Measurements from ENCODE around the gene ERLEC1.

ERLEC1 gene

DNA sequence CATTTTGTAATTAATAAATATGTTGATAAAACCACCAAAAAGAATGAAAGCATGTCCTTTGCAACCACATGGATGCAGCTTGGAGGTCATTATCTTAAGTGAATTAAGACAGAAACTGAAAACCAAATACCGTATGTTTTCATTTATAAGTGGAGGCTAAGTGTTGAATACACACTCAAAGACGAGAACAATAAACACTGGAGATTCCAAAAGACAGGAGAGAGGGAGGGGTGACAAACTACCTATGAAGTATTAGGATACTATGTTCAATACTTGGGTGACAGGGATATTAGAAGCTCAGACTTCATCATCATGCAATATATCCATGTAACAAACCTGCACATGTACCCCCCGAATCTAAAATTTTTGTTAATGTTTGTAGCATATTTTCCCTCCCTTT is 7.0 kb downstream of the ERLEC1 start:
- TF ChIP-seq, protein P1, sequence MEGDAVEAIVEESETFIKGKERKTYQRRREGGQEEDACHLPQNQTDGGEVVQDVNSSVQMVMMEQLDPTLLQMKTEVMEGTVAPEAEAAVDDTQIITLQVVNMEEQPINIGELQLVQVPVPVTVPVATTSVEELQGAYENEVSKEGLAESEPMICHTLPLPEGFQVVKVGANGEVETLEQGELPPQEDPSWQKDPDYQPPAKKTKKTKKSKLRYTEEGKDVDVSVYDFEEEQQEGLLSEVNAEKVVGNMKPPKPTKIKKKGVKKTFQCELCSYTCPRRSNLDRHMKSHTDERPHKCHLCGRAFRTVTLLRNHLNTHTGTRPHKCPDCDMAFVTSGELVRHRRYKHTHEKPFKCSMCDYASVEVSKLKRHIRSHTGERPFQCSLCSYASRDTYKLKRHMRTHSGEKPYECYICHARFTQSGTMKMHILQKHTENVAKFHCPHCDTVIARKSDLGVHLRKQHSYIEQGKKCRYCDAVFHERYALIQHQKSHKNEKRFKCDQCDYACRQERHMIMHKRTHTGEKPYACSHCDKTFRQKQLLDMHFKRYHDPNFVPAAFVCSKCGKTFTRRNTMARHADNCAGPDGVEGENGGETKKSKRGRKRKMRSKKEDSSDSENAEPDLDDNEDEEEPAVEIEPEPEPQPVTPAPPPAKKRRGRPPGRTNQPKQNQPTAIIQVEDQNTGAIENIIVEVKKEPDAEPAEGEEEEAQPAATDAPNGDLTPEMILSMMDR (IDR thresholded peaks at IDR 0.05; ENCODE audit: control insufficient read depth, extremely low read depth, insufficient read depth): no peak
- no peak overlapping the region for H3K4me3 ChIP-seq (ENCODE audit: low read depth, low read length)
- no peak for DNase-seq (ENCODE audit: low read depth)

DNA sequence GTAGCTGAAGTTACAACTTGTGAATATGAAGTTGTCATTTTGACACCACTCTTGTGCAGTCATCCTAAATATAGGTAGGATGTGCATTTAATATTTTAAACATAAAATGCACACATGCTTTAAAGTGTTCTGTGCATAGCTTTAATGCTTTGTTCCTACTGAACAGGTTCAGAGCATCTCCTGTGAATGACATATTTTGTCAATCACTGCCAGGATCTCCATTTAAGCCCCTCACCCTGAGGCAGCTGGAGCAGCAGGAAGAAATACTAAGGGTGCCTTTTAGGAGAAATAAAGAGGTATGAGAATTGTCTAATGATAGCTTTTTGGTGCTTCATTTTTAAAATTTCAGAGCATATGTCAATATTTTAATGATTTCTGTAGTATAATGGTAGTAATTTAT is 14.7 kb downstream of the ERLEC1 start:
- H3K4me3 ChIP-seq (ENCODE audit: low read depth, low read length): no peak overlapping the region
- TF ChIP-seq, protein P1 (IDR thresholded peaks at IDR 0.05; ENCODE audit: control insufficient read depth, extremely low read depth, insufficient read depth): no peak
- no peak for DNase-seq (ENCODE audit: low read depth)

DNA sequence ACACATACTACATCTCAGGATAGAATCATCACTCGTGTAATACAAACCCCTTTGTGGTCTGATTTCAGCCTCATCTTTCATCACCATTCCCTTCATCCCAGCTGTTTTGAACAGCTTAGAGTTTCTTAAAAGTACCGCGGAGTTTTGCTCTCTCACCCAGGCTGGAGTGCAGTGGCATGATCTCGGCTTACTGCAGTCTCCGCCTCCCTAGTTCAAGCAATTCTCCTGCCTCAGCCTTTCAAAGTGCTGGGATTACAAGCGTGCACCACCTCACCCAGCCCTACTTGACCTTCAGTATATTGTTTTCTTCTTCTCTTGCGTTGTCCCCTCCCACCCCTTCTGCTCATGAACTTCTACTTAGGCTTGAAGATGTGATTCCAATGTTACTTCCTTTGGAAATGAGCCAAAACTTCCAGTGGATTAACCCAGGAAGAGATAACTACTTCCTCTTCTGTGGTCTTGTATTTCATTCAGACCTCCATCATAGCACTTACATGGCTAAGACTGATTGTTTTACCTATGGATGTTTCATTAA is 15.8 kb downstream of the ERLEC1 start:
- H3K4me3 ChIP-seq (ENCODE audit: low read depth, low read length): no peak overlapping the region
- no peak for DNase-seq (ENCODE audit: low read depth)
- TF ChIP-seq, protein P1 (IDR thresholded peaks at IDR 0.05; ENCODE audit: control insufficient read depth, extremely low read depth, insufficient read depth): no peak

DNA sequence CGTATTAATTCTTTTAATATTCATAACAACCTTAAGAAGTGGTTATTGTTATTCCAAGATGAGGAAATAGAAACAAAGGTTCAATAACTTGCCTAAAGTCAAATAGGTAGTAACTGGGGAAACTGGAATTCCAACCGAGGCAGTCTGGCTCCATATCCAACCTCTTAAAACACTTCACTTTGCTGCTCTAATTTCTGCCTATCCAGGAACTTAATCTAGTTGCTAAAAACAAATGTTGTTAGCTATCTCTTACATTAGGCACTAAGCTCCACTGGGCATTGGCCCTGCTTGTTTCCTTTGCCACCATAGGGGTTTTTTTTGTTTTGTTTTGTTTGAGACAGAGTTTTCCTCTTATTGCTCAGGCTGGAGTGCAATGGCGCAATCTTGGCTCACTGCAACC is 24.8 kb downstream of the ERLEC1 start:
- DNase-seq (ENCODE audit: low read depth): no peak
- H3K4me3 ChIP-seq (ENCODE audit: low read depth, low read length): no peak overlapping the region
- TF ChIP-seq, protein P1 (IDR thresholded peaks at IDR 0.05; ENCODE audit: control insufficient read depth, extremely low read depth, insufficient read depth): no peak

DNA sequence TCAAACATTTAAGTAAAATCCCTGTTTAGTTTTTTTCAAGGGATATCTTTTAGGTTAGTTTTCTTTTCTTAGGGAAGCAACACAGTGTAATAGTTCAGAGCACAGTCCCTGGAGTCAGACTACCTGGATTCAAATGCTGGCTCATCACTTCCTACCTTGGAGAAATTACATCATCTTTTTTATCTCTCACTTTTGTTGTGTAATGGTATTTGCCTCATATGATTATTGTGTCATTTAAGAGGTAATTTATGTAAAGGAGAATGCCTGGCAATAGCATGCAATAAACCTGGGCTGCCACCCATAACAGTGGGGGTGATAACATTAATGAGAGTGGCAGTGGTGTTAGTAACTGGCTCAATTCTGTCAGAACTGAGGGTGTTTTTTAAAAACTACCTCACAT is 26.3 kb downstream of the ERLEC1 start:
- TF ChIP-seq, protein P1 (IDR thresholded peaks at IDR 0.05; ENCODE audit: control insufficient read depth, extremely low read depth, insufficient read depth): no peak
- no peak for DNase-seq (ENCODE audit: low read depth)

DNA sequence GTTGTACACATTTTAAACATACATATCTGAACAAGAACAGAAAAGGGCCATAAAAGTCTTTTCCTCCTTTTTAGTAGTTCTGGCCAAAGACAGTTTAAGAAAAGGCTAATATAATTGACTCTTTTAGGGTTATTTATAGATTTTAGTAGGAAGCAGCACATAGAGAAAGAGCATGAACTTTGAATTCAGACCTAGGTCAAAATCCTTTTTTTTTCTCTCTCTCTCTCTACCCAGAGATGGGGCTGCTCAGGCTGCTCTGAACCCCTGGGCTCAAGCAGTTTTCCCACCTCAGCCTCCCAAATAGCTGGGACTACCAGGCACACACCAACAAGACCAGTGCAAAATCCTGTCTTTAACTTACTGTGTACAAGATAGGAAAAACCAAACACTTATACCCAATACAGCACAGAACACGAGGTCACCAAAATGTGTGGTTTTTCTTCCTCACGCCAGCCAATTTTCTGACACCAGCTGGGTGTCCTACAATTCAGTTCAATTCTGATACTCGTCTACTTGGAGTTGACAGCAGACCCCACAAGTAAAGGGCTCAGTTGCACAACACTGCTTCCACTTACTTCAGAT is 32.1 kb downstream of the ERLEC1 start:
- DNase-seq (ENCODE audit: low read depth): no peak
- no peak overlapping the region for H3K4me3 ChIP-seq (ENCODE audit: low read depth, low read length)
- TF ChIP-seq, protein P1 (IDR thresholded peaks at IDR 0.05; ENCODE audit: control insufficient read depth, extremely low read depth, insufficient read depth): no peak

More for the DNA sequence above, 26.3 kb downstream of the ERLEC1 start:
- H3K4me3 ChIP-seq (ENCODE audit: low read depth, low read length): no peak overlapping the region

DNA sequence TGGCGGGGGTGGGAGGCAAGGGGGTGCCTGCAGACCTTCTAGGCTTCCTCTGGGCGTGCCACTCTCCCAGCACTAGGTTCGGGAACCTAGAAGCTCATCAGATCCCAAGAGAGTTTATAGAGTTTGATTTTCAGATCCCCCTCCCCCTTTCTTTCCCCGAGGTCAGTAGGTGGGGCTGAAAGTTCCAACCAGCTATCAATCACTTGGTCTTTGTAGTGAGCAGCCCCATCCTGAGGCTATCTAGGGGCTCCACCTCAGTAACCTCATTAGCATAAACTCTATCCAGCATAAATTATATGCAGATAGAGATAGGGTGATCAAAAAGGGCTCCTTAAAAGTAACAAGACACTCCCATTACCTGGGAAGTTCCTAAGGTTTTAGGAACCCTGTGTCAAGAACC is 32.8 kb downstream of the ERLEC1 start:
- H3K4me3 ChIP-seq (ENCODE audit: low read depth, low read length): no peak overlapping the region
- TF ChIP-seq, protein P1 (IDR thresholded peaks at IDR 0.05; ENCODE audit: control insufficient read depth, extremely low read depth, insufficient read depth): no peak
- DNase-seq (ENCODE audit: low read depth): no peak

All from LNCaP clone FGC (cell line).